ENCODE results near the gene ATG4A.

Gene ATG4A

GRCh38 chrX:108160309-108160708 is 68.7 kb downstream of the ATG4A start:
- H3K4me3 ChIP-seq: no peak overlapping the region
- no peak for DNase-seq
- intact Hi-C loops (cut with DNase I; ENCODE audit: low total_unique reads): no loop called here
- no peaks in the 10 kb centered on the region for H3K27me3 ChIP-seq
- peaks cover 0 to 3% (median 0%) of the 10 kb centered on the region in 4 donors for H3K4me1 ChIP-seq
- H3K27ac ChIP-seq: no peak overlapping the region
- H3K36me3 ChIP-seq: no peaks in the 10 kb centered on the region
- no peak for TF ChIP-seq CTCF (IDR thresholded peaks at IDR 0.05)
- no peaks in the 10 kb centered on the region for H3K9me3 ChIP-seq

- no peak for DNase-seq
- H3K27ac ChIP-seq: no peak overlapping the region
- no peaks in the 10 kb centered on the region for H3K36me3 ChIP-seq
- no peaks in the 10 kb centered on the region for H3K27me3 ChIP-seq
- TF ChIP-seq CTCF (IDR thresholded peaks at IDR 0.05): no peak
- intact Hi-C loops (cut with DNase I; ENCODE audit: low total_unique reads): no loop called here
- no peak overlapping the region for H3K4me3 ChIP-seq
- H3K4me1 ChIP-seq: peaks cover 0 to 3% (median 0%) of the 10 kb centered on the region in 4 donors
- no peaks in the 10 kb centered on the region for H3K9me3 ChIP-seq
These were observed 70.7 kb downstream of the ATG4A start for GRCh38 chrX:108162265-108162664.

GRCh38 chrX:108163333-108164082 is 71.9 kb downstream of the ATG4A start:
- no peak overlapping the region for H3K27ac ChIP-seq
- no peaks in the 10 kb centered on the region for H3K9me3 ChIP-seq
- intact Hi-C loops (cut with DNase I; ENCODE audit: low total_unique reads): no loop called here
- no peak overlapping the region for H3K4me3 ChIP-seq
- DNase-seq: no peak
- peaks cover 0 to 3% (median 0%) of the 10 kb centered on the region in 4 donors for H3K4me1 ChIP-seq
- no peaks in the 10 kb centered on the region for H3K27me3 ChIP-seq
- no peak for TF ChIP-seq CTCF (IDR thresholded peaks at IDR 0.05)
- no peaks in the 10 kb centered on the region for H3K36me3 ChIP-seq

GRCh38 chrX:108165383-108166111 is 74.0 kb downstream of the ATG4A start:
- intact Hi-C loops (cut with DNase I; ENCODE audit: low total_unique reads): no loop called here
- DNase-seq: no peak
- H3K4me1 ChIP-seq: peaks cover 0 to 3% (median 0%) of the 10 kb centered on the region in 4 donors
- H3K4me3 ChIP-seq: no peak overlapping the region
- TF ChIP-seq CTCF (IDR thresholded peaks at IDR 0.05): no peak
- H3K27ac ChIP-seq: no peak overlapping the region
- no peaks in the 10 kb centered on the region for H3K27me3 ChIP-seq
- no peaks in the 10 kb centered on the region for H3K36me3 ChIP-seq
- no peaks in the 10 kb centered on the region for H3K9me3 ChIP-seq

GRCh38 chrX:108167211-108167872 is 75.8 kb downstream of the ATG4A start:
- Histone ChIP-seq H3K9me3 (no peaks in the 10 kb centered on the region), H3K27ac (no peak overlapping the region), H3K27me3 (no peaks in the 10 kb centered on the region), H3K4me3 (no peak overlapping the region), H3K4me1 (peaks cover 0 to 3% (median 0%) of the 10 kb centered on the region in 4 donors), H3K36me3 (no peaks in the 10 kb centered on the region)
- DNase-seq: no peak
- intact Hi-C loops (cut with DNase I; ENCODE audit: low total_unique reads): no loop called here
- no peak for TF ChIP-seq CTCF (IDR thresholded peaks at IDR 0.05)
